Measurements from ENCODE around the gene CNTNAP5.

GRCh38 chr2:124327303-124327702 lies 302.2 kb downstream of the CNTNAP5 start:
- TF ChIP-seq CTCF (IDR thresholded peaks at IDR 0.05) (no peak), POLR2A (IDR thresholded peaks at IDR 0.05) (no peak), POLR2AphosphoS5 (IDR thresholded peaks at IDR 0.05) (no peak)
